Loucy (cell line): ENCODE measurements around the gene TMEM184A.

Source experiments
- EZH2phosphoT487 ChIP-seq: fragments of 200-600 bp; IDR thresholded peaks from 2 replicates; pipeline ENCODE4 v1.6.1; 2018; ENCODE audit warnings: antibody characterized with exemption, mild to moderate bottlenecking, moderate library complexity, borderline replicate concordance
- TF ChIP-seq, protein P1 (sequence below): fragments of 200-600 bp; sonication (generic); conservative IDR thresholded peaks from 2 replicates; pipeline ENCODE4 v1.5.1; 2014; ENCODE audit warnings: mild to moderate bottlenecking, antibody characterized with exemption, low read length

DNA sequence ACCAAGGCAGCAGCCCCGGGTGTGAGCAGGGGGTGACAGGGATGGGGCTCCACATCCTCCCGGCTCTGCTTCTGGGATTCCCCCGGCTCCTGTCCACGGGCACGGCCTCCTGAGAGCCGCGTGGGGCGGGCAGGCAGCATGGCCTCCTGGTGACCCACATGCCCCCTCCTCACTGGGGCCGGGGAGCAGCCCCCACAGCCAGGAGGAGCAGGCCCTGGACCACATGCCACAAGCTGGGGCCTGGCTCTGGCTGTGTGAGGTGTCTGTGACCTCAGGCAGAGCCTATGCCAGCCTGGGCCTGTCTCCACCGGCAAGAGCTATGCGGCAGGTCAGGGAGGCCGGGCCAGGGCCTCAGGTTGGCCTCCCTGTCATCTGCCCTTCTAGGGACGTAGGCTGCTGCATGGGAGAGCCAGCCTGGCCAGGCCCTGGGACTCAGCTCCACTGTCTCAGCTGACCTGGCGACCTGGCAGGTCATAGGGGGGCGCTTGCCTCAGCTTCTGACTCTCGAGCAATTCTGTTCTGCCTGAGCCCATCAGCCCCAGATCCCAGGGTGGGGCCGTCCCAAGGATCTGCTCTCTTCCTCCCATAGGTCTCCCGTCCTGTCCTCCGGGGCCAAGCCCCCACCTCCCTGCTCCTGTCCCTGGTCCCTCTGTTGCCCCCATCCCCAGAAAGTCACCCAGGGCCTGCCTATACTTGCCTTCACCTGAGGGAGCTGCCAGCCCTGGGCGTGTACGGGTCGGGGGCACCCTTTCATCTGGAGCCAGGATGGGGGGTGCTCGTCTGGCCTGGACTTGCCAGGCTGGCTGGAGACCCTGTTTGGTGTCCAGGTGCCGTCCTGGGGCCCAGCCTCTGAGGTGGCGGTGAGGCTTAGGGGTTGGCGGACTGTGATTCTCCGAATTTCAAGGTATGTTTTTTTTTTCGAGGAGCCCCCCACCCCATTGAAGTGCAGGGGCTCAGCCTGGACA is 3.9 kb upstream of the TMEM184A start:
- TF ChIP-seq, protein P1, sequence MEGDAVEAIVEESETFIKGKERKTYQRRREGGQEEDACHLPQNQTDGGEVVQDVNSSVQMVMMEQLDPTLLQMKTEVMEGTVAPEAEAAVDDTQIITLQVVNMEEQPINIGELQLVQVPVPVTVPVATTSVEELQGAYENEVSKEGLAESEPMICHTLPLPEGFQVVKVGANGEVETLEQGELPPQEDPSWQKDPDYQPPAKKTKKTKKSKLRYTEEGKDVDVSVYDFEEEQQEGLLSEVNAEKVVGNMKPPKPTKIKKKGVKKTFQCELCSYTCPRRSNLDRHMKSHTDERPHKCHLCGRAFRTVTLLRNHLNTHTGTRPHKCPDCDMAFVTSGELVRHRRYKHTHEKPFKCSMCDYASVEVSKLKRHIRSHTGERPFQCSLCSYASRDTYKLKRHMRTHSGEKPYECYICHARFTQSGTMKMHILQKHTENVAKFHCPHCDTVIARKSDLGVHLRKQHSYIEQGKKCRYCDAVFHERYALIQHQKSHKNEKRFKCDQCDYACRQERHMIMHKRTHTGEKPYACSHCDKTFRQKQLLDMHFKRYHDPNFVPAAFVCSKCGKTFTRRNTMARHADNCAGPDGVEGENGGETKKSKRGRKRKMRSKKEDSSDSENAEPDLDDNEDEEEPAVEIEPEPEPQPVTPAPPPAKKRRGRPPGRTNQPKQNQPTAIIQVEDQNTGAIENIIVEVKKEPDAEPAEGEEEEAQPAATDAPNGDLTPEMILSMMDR = no peak
- no peak for TF ChIP-seq EZH2phosphoT487
